Naive thymus-derived CD4-positive, alpha-beta T cell (primary cell): ENCODE results near the gene AGAP2. TPM values are rescaled to one million over a fixed set of nuclear protein-coding genes. Genes with fewer than 3 reads are reported as not detected.
A peak's percentile ranks its signal among the peaks of the same experiment; 100 is the strongest.

Experiments
- ATAC-seq: fragments of 150-1000 bp; cut with Tn5 transposase; 2 replicates; pipeline ENCODE4 v1.10.0; 2021; ENCODE audit warnings: mild to moderate bottlenecking, moderate library complexity
- CTCF ChIA-PET: fragments of 350-600 bp; sonication (Branson Sonifier 250); formaldehyde crosslinking; loops from one replicate; lab custom pipeline; 2021; ENCODE audit warnings: antibody characterized with exemption; lab: Charles Lee
- POLR2A ChIA-PET: fragments of 350-600 bp; sonication (Branson Sonifier 250); formaldehyde crosslinking; loops from one replicate; lab custom pipeline; 2021; ENCODE audit warnings: antibody characterized with exemption, inconsistent platforms; lab: Charles Lee
- DNase-seq, 9 donors: peaks; one replicate each; pipeline versions ENCODE4 v3.0.0 to v3.0.0-alpha.2; 2020 to 2022; ENCODE audit warnings: mixed read lengths in 1 of 9
- H3K27ac ChIP-seq: one replicate; pipeline ENCODE4 v1.7.0; 2013; ENCODE audit warnings: mild to moderate bottlenecking, low read depth, low read length, moderate library complexity
- H3K27me3 ChIP-seq, 2 donors: one replicate each; pipeline ENCODE4 v1.7.0; 2013; ENCODE audit warnings: low read length in 2 of 2, mild to moderate bottlenecking in 2 of 2, moderate library complexity in 2 of 2; ENCODE audit not compliant: control insufficient read depth in 2 of 2, insufficient read depth in 2 of 2
- H3K36me3 ChIP-seq, 3 experiments: 1 replicate in 2 of 3; 2 replicates in 1 of 3; pipeline ENCODE4 v1.7.0; 2013; ENCODE audit warnings: low read length in 3 of 3, mild to moderate bottlenecking in 3 of 3, moderate library complexity in 1 of 3; ENCODE audit not compliant: insufficient read depth in 3 of 3, control insufficient read depth in 2 of 3
- H3K4me1 ChIP-seq, 2 donors: one replicate each; pipeline ENCODE4 v1.7.0; 2013; ENCODE audit warnings: low read length in 2 of 2, mild to moderate bottlenecking in 2 of 2, moderate library complexity in 1 of 2; ENCODE audit not compliant: control insufficient read depth in 2 of 2, insufficient read depth in 2 of 2
- H3K4me3 ChIP-seq: 2 replicates; pipeline ENCODE4 v1.7.0; 2013; ENCODE audit warnings: mild to moderate bottlenecking, low read length
- H3K9me3 ChIP-seq, 3 experiments: 1 replicate in 2 of 3; 2 replicates in 1 of 3; pipeline ENCODE4 v1.7.0; 2013; ENCODE audit warnings: low read length in 3 of 3; ENCODE audit not compliant: control insufficient read depth in 2 of 3
- H3K27ac Mint-ChIP-seq, 9 donors: one replicate each; pipeline ENCODE4 v1.8.0; 2020 to 2022; ENCODE audit warnings: mixed read lengths in 9 of 9, mild to moderate bottlenecking in 8 of 9, moderate library complexity in 5 of 9, inconsistent platforms in 2 of 9
- H3K27me3 Mint-ChIP-seq, 5 donors: one replicate each; pipeline ENCODE4 v1.8.0; 2021 to 2022; ENCODE audit warnings: mixed read lengths in 5 of 5, mild to moderate bottlenecking in 1 of 5
- H3K36me3 Mint-ChIP-seq, 5 donors: one replicate each; pipeline ENCODE4 v1.8.0; 2020 to 2022; ENCODE audit warnings: mixed read lengths in 5 of 5, mild to moderate bottlenecking in 3 of 5, inconsistent platforms in 1 of 5
- H3K4me1 Mint-ChIP-seq, 7 donors: one replicate each; pipeline ENCODE4 v1.8.0; 2020 to 2022; ENCODE audit warnings: mixed read lengths in 7 of 7, mild to moderate bottlenecking in 3 of 7, inconsistent platforms in 1 of 7
- H3K4me3 Mint-ChIP-seq, 10 donors: one replicate each; pipeline ENCODE4 v1.8.0; 2020 to 2022; ENCODE audit warnings: mild to moderate bottlenecking in 10 of 10, mixed read lengths in 10 of 10, moderate library complexity in 6 of 10, inconsistent platforms in 2 of 10
- H3K9me3 Mint-ChIP-seq, 11 donors: one replicate each; pipeline ENCODE4 v1.8.0; 2020 to 2022; ENCODE audit warnings: mixed read lengths in 11 of 11, mild to moderate bottlenecking in 4 of 11, inconsistent platforms in 1 of 11, moderate library complexity in 1 of 11
- intact Hi-C, 2 donors: fragments of 100-400 bp; cut with micrococcal nuclease; formaldehyde crosslinking; loops; one replicate each; pipeline ENCODE4 v1.15.1; 2023
- polyA plus RNA-seq, 2 donors: library from polyadenylated mRNA; unstranded; fragments of 300-500 nt; fragmentation: Illumina TruSeq; gene quantifications; one replicate each; pipeline ENCODE4 v1.2.3, GENCODE V29; 2021
- total RNA-seq, 6 experiments: library from RNA in 5 of 6; stranded (reverse) in 5 of 6; gene quantifications; 1 replicate in 5 of 6; 2 replicates in 1 of 6; pipeline ENCODE4 v1.2.3 and lab custom pipeline; 2021 to 2026

The AGAP2 gene
- total and polyA plus RNA-seq, 7 experiments from 2014 or later, result 3.0 to 66.7 (median 41.3) TPM

DNA sequence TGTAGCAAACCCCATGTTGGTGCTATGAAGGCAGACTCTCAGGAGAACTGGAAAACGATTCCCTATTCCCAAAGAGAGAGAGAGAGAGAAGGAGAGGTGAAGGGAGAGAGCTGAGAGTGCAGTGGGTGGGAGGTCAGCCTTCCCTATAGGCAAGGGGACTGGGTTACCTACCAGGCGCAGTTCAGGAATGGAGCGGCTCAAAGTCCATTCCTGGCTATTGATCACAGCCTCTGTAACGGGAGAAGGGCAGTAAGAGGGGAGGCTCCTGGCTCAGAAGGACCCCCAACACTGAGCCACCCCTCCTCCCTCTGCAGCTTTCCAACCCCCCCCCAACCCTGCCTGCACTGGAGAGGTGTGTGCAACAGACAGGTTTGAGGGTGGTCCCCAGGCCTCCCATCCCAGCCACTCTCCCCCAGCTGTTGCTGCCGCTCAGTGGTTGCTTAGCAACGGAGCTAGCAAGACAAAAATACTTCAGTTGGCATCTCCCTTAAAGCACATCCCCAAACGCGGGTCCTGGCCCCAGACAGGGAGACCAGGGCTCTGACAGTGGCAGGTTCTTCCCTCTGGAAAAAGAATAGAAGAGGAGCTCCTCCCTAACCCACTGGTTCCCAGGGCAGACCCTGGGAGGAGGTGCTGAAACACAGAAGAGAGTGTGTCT, 3.2 kb downstream of the AGAP2 start:
- Histone ChIP-seq H3K4me1 (peaks cover 11 to 16% of the 10 kb centered on the region in 2 donors), H3K4me3 (no peak overlapping the region), H3K9me3 (no peaks in the 10 kb centered on the region), H3K27ac (peak overlapping the region; percentile 38), H3K36me3 (peaks cover 32 to 89% (median 35%) of the 10 kb centered on the region in 3 experiments), H3K27me3 (no peaks in the 10 kb centered on the region)
- CTCF ChIA-PET, result interaction anchor here (0.9 kb wide), 2 partner anchors 24 to 62 kb away, joined by 3 to 5 read pairs; no protein-coding TSS in a partner anchor
- H3K9me3 Mint-ChIP-seq, result no peaks in the 10 kb centered on the region
- DNase-seq, result no peak
- H3K4me1 Mint-ChIP-seq, result peaks cover 13 to 34% (median 25%) of the 10 kb centered on the region in 7 donors
- H3K36me3 Mint-ChIP-seq, result peaks cover 9 to 51% (median 16%) of the 10 kb centered on the region in 5 donors
- intact Hi-C loops, result no loop called here
- no peak overlapping the region for H3K4me3 Mint-ChIP-seq
- H3K27ac Mint-ChIP-seq, result peak overlapping the region in 8 of 9 donors; percentile 39 to 92 (median 66)
- H3K27me3 Mint-ChIP-seq, result no peaks in the 10 kb centered on the region
- POLR2A ChIA-PET, result interaction anchor here (1.4 kb wide), 1 partner anchor 11 kb away, joined by 4 read pairs; no protein-coding TSS in a partner anchor
- ATAC-seq, result no peak

DNA sequence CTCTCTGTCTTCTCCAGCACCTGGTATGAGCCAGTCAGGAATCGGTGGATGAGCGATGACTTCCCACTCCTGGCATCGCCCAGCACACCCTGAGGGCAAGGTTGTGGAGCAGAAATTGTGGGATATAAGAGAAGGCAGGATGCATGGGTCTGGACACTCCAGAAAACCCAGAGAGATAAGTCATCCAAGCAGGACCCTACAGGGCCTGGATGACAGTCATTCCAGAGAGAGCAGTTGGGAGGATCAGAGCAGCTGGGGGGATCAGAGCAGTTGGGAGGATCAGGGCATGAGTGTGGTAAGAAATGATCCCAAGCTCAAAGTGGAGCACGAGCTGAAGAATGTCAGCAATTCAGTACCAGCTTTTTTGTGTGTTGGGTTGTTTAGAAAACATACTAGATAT, 4.0 kb downstream of the AGAP2 start:
- Mint-ChIP-seq H3K27me3 (no peaks in the 10 kb centered on the region), H3K9me3 (no peaks in the 10 kb centered on the region), H3K4me3 (no peak overlapping the region), H3K27ac (peak overlapping the region in 8 of 9 donors; percentile 39 to 92 (median 61)), H3K4me1 (peaks cover 12 to 27% (median 23%) of the 10 kb centered on the region in 7 donors), H3K36me3 (peaks cover 9 to 58% (median 20%) of the 10 kb centered on the region in 5 donors)
- DNase-seq (no peak), ATAC-seq (no peak)
- Histone ChIP-seq H3K4me3 (no peak overlapping the region), H3K4me1 (peaks cover 3 to 8% of the 10 kb centered on the region in 2 donors), H3K9me3 (no peaks in the 10 kb centered on the region), H3K36me3 (peaks cover 36 to 92% (median 39%) of the 10 kb centered on the region in 3 experiments), H3K27me3 (no peaks in the 10 kb centered on the region), H3K27ac (peak overlapping the region; percentile 28)
- intact Hi-C loops, result no loop called here
- POLR2A ChIA-PET, result interaction anchor here (1.4 kb wide), 1 partner anchor 10 kb away, joined by 4 read pairs; no protein-coding TSS in a partner anchor
- CTCF ChIA-PET, result interaction anchor here (0.9 kb wide), 2 partner anchors 25 to 62 kb away, joined by 3 to 5 read pairs; no protein-coding TSS in a partner anchor

DNA sequence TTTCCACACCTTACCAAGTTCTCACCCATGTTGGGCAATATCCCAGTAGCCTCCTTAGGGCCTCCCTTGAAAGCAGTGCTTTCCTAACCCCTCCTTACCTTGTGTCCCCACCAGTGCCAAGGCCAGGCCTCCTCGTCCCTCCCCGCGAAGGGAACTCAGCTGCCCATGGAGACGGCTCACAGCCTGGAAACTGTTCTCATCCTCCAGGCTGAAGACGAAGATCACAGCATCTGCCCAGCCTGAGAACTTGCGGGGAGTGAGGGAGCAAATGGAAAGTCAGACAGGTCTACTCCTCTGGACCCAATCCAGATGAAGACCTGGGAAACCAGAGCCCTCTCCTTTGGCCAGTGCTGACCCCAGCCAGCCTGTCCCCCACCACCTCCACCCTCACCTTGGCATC, 4.6 kb downstream of the AGAP2 start:
- Mint-ChIP-seq H3K4me3 (no peak overlapping the region), H3K36me3 (peaks cover 9 to 55% (median 20%) of the 10 kb centered on the region in 5 donors), H3K4me1 (peaks cover 6 to 20% (median 17%) of the 10 kb centered on the region in 7 donors), H3K27ac (peak overlapping the region in 2 of 9 donors; percentile 14 to 68), H3K27me3 (no peaks in the 10 kb centered on the region), H3K9me3 (no peaks in the 10 kb centered on the region)
- intact Hi-C loops, result no loop called here
- ATAC-seq, result no peak
- no peak for DNase-seq
- no peak overlapping the region for H3K27ac ChIP-seq
- no peak overlapping the region for H3K4me3 ChIP-seq
- H3K36me3 ChIP-seq, result peaks cover 39 to 92% (median 41%) of the 10 kb centered on the region in 3 experiments
- peaks cover 0 to 2% of the 10 kb centered on the region in 2 donors for H3K4me1 ChIP-seq
- no peaks in the 10 kb centered on the region for H3K9me3 ChIP-seq
- H3K27me3 ChIP-seq, result no peaks in the 10 kb centered on the region
- ChIA-PET CTCF (no interaction called here), POLR2A (interaction anchor here (2.0 kb wide), 1 partner anchor 11 kb away, joined by 5 read pairs; no protein-coding TSS in a partner anchor)

DNA sequence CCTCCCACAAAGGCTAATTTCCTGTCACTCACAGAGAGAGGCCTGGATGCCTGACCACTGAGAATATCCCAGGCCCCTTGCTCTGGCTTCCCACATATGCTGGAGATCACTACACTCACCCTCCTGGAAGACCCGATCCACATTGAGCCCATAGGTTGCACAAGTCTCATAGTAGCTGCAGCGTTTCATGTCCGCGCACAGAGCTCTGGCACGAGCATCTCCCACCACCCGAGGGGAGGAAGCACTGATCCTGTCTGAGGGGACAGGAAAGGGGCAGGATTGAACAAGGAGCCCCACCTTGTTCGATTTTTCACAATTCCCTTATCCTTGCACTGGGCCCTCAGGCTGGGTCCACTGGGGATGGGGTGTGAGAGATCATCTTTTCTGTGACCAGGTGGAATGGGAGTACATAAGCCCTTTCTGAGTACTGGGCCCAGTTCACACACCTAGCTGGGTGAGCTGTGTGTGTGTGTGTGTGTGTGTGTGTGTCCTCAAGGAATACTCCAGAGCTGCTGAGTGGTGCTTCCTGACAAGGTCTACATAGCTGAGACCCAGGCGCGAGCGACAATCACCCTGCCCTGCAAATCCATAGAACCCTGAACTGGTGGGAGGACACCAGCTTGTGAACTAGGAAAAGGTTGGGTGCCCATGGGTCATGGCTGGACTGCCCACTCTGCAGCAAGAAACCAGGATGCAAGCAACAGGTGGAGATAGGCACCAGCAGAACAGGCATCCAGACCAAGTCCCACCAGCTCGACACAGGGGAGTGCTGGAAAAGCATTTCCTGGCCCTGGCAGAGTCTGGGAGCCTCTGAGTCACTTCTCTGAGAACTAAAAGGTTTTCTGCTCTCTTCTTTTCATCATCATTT, 5.6 kb downstream of the AGAP2 start:
- H3K27ac Mint-ChIP-seq, result peak overlapping the region in 3 of 9 donors; percentile 33 to 82 (median 59)
- H3K36me3 Mint-ChIP-seq, result peaks cover 9 to 60% (median 26%) of the 10 kb centered on the region in 5 donors
- no peaks in the 10 kb centered on the region for H3K27me3 Mint-ChIP-seq

DNA sequence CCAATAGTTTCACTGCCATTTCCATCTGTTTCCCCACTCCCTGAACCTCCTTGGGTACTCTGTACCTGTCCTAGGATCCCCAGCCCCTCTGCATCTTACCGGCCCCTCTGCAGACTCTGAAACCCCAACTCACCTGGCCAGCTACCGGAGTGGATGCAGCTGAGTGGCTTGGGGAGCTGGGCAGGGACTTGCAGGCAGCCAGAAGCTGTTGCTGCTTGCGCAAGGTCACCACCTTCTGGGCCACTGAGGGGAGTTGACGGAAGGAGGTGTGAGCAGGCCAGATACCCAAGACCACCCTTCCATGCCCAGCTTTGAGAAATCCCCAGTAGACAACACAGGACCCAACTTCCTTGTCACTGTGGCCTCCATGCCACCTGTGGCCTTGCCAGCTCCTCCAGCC, 6.3 kb downstream of the AGAP2 start:
- H3K27ac ChIP-seq, result no peak overlapping the region
- no peak for ATAC-seq
- Mint-ChIP-seq H3K4me3 (no peak overlapping the region), H3K9me3 (peaks cover 0 to 1% (median 0%) of the 10 kb centered on the region in 11 donors), H3K27ac (peak overlapping the region in 2 of 9 donors; percentile 30 to 74), H3K27me3 (no peaks in the 10 kb centered on the region), H3K4me1 (peaks cover 6 to 23% (median 16%) of the 10 kb centered on the region in 7 donors), H3K36me3 (peaks cover 9 to 64% (median 30%) of the 10 kb centered on the region in 5 donors)
- POLR2A ChIA-PET, result interaction anchor here (1.2 to 2.0 kb wide), 3 partner anchors 10 to 16 kb away, joined by 3 to 5 read pairs (median 3); no protein-coding TSS in a partner anchor
- DNase-seq, result no peak
- CTCF ChIA-PET, result no interaction called here
- H3K9me3 ChIP-seq, result no peaks in the 10 kb centered on the region
- peaks cover 39 to 98% (median 49%) of the 10 kb centered on the region in 3 experiments for H3K36me3 ChIP-seq
- no peaks in the 10 kb centered on the region for H3K27me3 ChIP-seq
- no peak overlapping the region for H3K4me3 ChIP-seq
- intact Hi-C loops, result no loop called here
- H3K4me1 ChIP-seq, result no peaks in the 10 kb centered on the region

More for the DNA sequence above, 5.6 kb downstream of the AGAP2 start:
- H3K4me1 ChIP-seq, result no peaks in the 10 kb centered on the region
- Mint-ChIP-seq H3K4me1 (peaks cover 6 to 23% (median 16%) of the 10 kb centered on the region in 7 donors), H3K4me3 (no peak overlapping the region), H3K9me3 (no peaks in the 10 kb centered on the region)
- POLR2A ChIA-PET, result interaction anchor here (1.2 to 2.0 kb wide), 2 partner anchors 9 to 10 kb away, joined by 3 to 5 read pairs; no protein-coding TSS in a partner anchor
- DNase-seq, result no peak
- CTCF ChIA-PET, result no interaction called here
- ATAC-seq, result no peak
- H3K9me3 ChIP-seq, result no peaks in the 10 kb centered on the region
- H3K36me3 ChIP-seq, result peaks cover 39 to 94% (median 42%) of the 10 kb centered on the region in 3 experiments
- no peaks in the 10 kb centered on the region for H3K27me3 ChIP-seq
- intact Hi-C loops, result no loop called here
- no peak overlapping the region for H3K4me3 ChIP-seq
- no peak overlapping the region for H3K27ac ChIP-seq

DNA sequence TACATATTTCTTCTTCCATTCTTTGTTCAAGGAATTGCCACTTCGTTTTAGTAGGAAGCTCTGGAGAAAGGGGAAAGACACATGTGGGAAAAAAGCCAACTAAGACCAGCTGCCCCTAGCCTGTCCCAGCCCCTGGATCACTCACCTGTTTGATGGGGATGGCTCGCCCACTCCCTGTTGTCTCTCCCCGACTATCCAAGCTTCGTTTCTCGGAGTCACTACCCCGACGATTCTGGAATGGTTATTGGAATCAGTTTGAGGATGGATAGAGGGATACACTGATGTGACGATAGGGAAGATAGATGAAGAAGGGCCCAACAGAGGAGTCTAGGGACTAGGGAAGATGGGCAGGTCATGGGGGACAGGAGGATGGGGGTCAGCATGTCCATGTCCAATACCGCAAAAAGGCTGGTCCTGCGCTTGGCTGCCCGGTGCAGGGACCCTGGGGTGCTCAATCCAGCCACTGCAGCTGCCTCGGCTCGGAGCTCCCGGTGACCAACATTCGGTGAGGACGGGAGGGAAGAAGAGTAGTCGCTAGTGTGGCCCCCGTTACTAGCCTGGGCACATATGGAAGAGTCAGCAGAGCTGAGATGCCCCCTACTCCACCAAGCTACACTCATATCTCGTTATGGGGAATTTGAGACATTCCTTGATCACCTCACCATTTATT, 7.0 kb downstream of the AGAP2 start:
- H3K4me1 ChIP-seq, result no peaks in the 10 kb centered on the region
- ChIA-PET POLR2A (interaction anchor here (1.0 to 1.2 kb wide), 2 partner anchors 9 to 16 kb away, joined by 3 read pairs; no protein-coding TSS in a partner anchor), CTCF (no interaction called here)
- DNase-seq (no peak), ATAC-seq (no peak)
- H3K4me3 ChIP-seq, result no peak overlapping the region
- Mint-ChIP-seq H3K27ac (peak overlapping the region in 1 of 9 donors; percentile 39), H3K27me3 (no peaks in the 10 kb centered on the region), H3K4me1 (peaks cover 3 to 18% (median 12%) of the 10 kb centered on the region in 7 donors), H3K36me3 (peaks cover 9 to 60% (median 30%) of the 10 kb centered on the region in 5 donors), H3K4me3 (no peak overlapping the region), H3K9me3 (peaks cover 0 to 1% (median 0%) of the 10 kb centered on the region in 11 donors)
- H3K27me3 ChIP-seq, result no peaks in the 10 kb centered on the region
- intact Hi-C loops, result no loop called here
- H3K36me3 ChIP-seq, result peaks cover 39 to 97% (median 51%) of the 10 kb centered on the region in 3 experiments
- no peaks in the 10 kb centered on the region for H3K9me3 ChIP-seq
- no peak overlapping the region for H3K27ac ChIP-seq
